Karpas-422 (cell line): ENCODE data around the gene MARCHF4. TPM values are rescaled to one million over a fixed set of nuclear protein-coding genes. Genes with fewer than 3 reads are reported as not detected.

ENCODE experiments used
- DNase-seq: peaks from one replicate; pipeline ENCODE4 v3.0.0-alpha.2; 2015
- H2AFZ ChIP-seq: fragments of 200-600 bp; sonication (generic); 2 replicates; pipeline ENCODE4 v1.6.1; 2014; ENCODE audit warnings: antibody characterized with exemption, low read length, mixed read lengths
- H3K27ac ChIP-seq: fragments of 200-600 bp; sonication (generic); 2 replicates; pipeline ENCODE4 v1.5.1; 2014; ENCODE audit warnings: mild to moderate bottlenecking, low read length, moderate library complexity
- H3K27me3 ChIP-seq: fragments of 200-600 bp; sonication (generic); 2 replicates; pipeline ENCODE4 v1.6.1; 2014; ENCODE audit warnings: low read length, mixed read lengths
- H3K36me3 ChIP-seq: fragments of 200-600 bp; sonication (generic); 2 replicates; pipeline ENCODE4 v1.6.1; 2014; ENCODE audit warnings: low read length, mixed read lengths; ENCODE audit not compliant: insufficient read depth
- H3K4me1 ChIP-seq: fragments of 200-600 bp; sonication (generic); 2 replicates; pipeline ENCODE4 v1.6.1; 2014; ENCODE audit warnings: mild to moderate bottlenecking, low read length, mixed read lengths
- H3K4me2 ChIP-seq: fragments of 200-600 bp; sonication (generic); 2 replicates; pipeline ENCODE4 v1.6.1; 2014; ENCODE audit warnings: low read length, low read depth, mild to moderate bottlenecking; ENCODE audit not compliant: poor library complexity, severe bottlenecking
- H3K4me3 ChIP-seq: fragments of 200-600 bp; sonication (generic); 2 replicates; pipeline ENCODE4 v1.5.1; 2014; ENCODE audit warnings: mild to moderate bottlenecking, antibody characterized with exemption, low read length, mixed read lengths
- H3K79me2 ChIP-seq: fragments of 200-600 bp; sonication (generic); 2 replicates; pipeline ENCODE4 v1.6.1; 2014; ENCODE audit warnings: mild to moderate bottlenecking, low read length, mixed read lengths
- H3K9ac ChIP-seq: fragments of 200-600 bp; sonication (generic); 2 replicates; pipeline ENCODE4 v1.6.0; 2014; ENCODE audit warnings: low read length
- H3K9me2 ChIP-seq: fragments of 200-600 bp; sonication (generic), shearing (Covaris generic); replicated peaks from 2 replicates; pipeline ENCODE4 v1.6.0; 2014; ENCODE audit warnings: mild to moderate bottlenecking, low read length, moderate library complexity; ENCODE audit not compliant: insufficient read depth
- H3K9me3 ChIP-seq: fragments of 300-700, 200-600 bp; sonication (generic); 2 replicates; pipeline ENCODE4 v1.6.1; 2014; ENCODE audit warnings: low read length, mixed read lengths
- H4K20me1 ChIP-seq: fragments of 200-600 bp; sonication (generic); 2 replicates; pipeline ENCODE4 v1.6.1; 2014; ENCODE audit warnings: mild to moderate bottlenecking, antibody characterized with exemption, low read length, low read depth; ENCODE audit not compliant: insufficient read depth
- total RNA-seq: library from RNA; depleted of rRNA; stranded (reverse); fragments of >200 nt; shearing (Covaris generic); gene quantifications from 2 replicates; pipeline ENCODE4 v1.2.3, GENCODE V29; 2014; ENCODE audit warnings: low replicate concordance

MARCHF4 gene
- total RNA-seq, 1 experiment from 2014 or later = not detected

DNA sequence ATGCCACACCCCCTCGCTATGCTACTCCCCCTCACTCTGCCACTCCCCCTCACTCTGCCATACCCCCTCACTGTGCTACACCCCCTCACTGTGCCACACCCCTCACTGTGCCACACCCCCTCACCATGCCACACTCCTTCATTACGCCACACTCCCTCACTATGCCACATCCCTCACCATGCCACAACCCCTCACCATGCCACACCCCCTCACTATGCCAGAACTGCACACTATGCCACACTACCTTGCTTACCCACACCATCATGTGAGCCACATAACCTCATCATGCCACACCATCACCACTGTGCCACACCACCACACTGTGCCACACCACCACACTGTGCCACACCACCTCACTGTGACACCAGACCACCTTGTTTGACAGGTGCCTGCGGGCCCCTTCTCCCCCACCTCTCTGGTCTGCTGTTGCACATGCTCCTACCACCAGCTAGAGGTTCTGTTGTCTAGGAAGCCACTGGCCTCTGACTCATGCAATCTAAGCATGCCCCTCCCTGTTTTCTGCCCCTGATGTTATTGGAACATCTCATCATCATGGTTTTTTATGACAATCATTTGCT, 22.0 kb downstream of the MARCHF4 start:
- H3K27me3 ChIP-seq = no peaks in the 10 kb centered on the region
- H3K27ac ChIP-seq = no peak overlapping the region
- DNase-seq = no peak
- no peaks in the 10 kb centered on the region for H3K9me3 ChIP-seq
- H3K4me1 ChIP-seq = no peaks in the 10 kb centered on the region
- no peaks in the 10 kb centered on the region for H3K9me2 ChIP-seq
- no peak overlapping the region for H2AFZ ChIP-seq
- no peaks in the 10 kb centered on the region for H3K79me2 ChIP-seq
- no peak overlapping the region for H3K9ac ChIP-seq
- H3K4me2 ChIP-seq = no peak overlapping the region
- H3K4me3 ChIP-seq = no peak overlapping the region
- H4K20me1 ChIP-seq = no peaks in the 10 kb centered on the region
- H3K36me3 ChIP-seq = no peaks in the 10 kb centered on the region

DNA sequence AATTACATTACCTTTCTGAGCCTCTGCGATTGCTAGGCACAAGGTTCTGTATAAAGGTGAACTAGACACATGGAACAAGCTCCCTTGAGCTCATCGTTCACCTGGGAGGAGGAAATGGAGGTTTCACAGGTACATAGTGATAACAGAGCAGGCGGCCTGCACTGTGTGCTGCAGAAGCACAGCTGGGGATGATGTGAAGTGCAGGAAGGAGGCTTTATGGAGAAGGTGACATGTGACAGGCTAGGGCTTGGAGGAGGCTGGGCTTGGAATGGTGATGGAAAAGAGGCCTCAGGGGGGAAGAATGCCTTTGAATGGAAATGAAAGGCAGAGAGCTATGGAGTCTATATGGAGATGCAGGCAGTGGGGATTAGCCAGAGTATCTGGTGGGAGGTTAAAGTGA, 22.9 kb downstream of the MARCHF4 start:
- Histone ChIP-seq H3K9ac (no peak overlapping the region), H3K9me2 (no peaks in the 10 kb centered on the region), H3K4me3 (no peak overlapping the region), H3K79me2 (no peaks in the 10 kb centered on the region), H4K20me1 (no peaks in the 10 kb centered on the region), H2AFZ (no peak overlapping the region), H3K9me3 (no peaks in the 10 kb centered on the region), H3K4me1 (no peaks in the 10 kb centered on the region), H3K27ac (no peak overlapping the region), H3K36me3 (no peaks in the 10 kb centered on the region), H3K4me2 (no peak overlapping the region), H3K27me3 (no peaks in the 10 kb centered on the region)
- DNase-seq = no peak

DNA sequence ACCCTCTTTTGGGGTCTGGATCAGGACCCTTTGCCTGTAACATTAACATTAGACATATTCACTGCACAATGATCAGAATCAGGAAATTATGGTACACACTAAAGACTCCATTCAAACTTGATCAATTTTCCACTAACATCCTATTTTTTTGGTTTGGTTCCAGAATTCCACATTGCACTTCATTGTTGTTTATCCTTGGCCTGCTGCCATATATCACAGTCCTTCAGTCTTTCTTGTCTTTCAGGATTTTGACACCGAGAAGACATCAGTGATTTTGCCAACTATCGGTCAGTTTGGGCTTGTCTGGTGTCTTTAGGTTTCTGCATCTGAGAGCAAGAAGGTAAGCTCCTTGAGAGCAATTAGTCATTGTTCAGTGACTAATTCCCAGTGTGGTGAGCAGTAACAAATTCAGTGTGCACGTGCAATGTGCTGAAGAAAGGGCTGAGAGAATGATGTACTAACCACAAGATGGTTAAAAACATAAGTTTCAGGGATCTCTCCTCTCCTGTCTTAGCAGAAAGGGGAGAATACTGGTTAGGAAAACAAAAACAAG, 23.5 kb downstream of the MARCHF4 start:
- no peaks in the 10 kb centered on the region for H3K9me3 ChIP-seq
- no peak overlapping the region for H3K4me3 ChIP-seq
- H3K4me2 ChIP-seq = no peak overlapping the region
- H2AFZ ChIP-seq = no peak overlapping the region
- H3K9me2 ChIP-seq = no peaks in the 10 kb centered on the region
- H3K27me3 ChIP-seq = no peaks in the 10 kb centered on the region
- H3K27ac ChIP-seq = no peak overlapping the region
- H3K4me1 ChIP-seq = no peaks in the 10 kb centered on the region
- H3K36me3 ChIP-seq = no peaks in the 10 kb centered on the region
- no peak for DNase-seq
- no peaks in the 10 kb centered on the region for H4K20me1 ChIP-seq
- no peak overlapping the region for H3K9ac ChIP-seq
- H3K79me2 ChIP-seq = no peaks in the 10 kb centered on the region

DNA sequence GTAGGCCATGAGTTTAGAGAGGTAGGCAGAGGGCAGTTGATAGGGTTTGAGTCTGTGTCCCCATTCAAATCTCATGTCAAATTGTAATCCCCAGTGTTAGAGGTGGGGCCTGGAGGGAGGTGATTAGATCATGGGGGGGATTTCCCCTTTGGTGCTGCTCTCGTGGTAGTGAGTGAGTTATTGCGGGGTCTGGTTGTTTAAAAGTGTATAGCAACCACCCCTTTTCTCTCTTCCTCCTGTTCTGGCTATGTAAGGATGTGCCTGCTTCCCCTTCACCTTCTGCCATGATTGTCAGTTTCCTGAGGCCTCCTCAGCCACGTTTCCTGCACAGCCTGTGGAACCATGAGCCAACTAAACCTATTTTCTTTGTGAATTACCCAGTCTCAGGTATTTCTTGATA, 25.5 kb downstream of the MARCHF4 start:
- Histone ChIP-seq H3K79me2 (no peaks in the 10 kb centered on the region), H3K4me3 (no peak overlapping the region), H3K9me2 (no peaks in the 10 kb centered on the region), H3K4me2 (no peak overlapping the region), H3K9ac (no peak overlapping the region), H3K4me1 (no peaks in the 10 kb centered on the region), H3K36me3 (no peaks in the 10 kb centered on the region), H3K9me3 (no peaks in the 10 kb centered on the region), H4K20me1 (no peaks in the 10 kb centered on the region), H3K27me3 (no peaks in the 10 kb centered on the region), H2AFZ (no peak overlapping the region), H3K27ac (no peak overlapping the region)
- no peak for DNase-seq

DNA sequence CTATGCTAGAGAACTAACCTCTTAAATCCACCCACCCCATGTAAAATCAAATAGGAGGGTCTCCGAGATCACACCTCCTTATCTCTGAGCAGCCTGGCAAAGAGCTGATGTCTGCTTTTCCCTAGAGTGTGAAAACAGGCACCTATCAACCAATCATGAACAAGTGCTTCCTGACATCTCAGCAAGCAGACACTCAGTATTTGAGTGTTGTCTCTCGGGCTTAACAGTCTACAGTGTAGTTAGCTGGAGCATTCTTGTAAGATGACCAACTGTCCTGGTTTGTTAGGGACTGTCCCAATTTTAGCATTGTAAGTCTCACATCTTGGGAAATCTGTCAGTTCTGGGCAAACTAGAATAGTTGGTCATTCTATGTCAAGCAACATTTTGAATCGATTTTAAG, 26.4 kb downstream of the MARCHF4 start:
- Histone ChIP-seq H3K27me3 (no peaks in the 10 kb centered on the region), H3K4me2 (no peak overlapping the region), H3K4me3 (no peak overlapping the region), H4K20me1 (no peaks in the 10 kb centered on the region), H3K4me1 (no peaks in the 10 kb centered on the region), H3K9me3 (no peaks in the 10 kb centered on the region), H3K9me2 (no peaks in the 10 kb centered on the region), H3K27ac (no peak overlapping the region), H3K36me3 (no peaks in the 10 kb centered on the region), H3K9ac (no peak overlapping the region), H2AFZ (no peak overlapping the region), H3K79me2 (no peaks in the 10 kb centered on the region)
- DNase-seq = no peak

DNA sequence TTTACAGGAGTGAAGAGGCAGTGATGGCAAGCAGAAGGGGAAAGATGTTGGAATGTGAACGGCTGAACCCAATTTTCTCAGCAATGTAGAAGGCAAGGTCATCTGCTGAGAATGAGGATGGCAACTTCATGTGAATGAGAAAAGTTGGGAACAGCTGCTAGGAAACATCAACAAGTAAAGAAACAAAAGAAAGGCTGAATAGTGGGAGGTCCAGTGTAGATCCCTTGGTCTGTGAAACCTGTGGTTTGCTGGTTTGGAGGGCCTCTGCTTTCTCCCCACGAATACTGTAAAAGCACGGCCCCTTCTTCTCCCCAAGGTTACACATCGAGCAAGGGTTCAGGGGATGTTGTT, 27.4 kb downstream of the MARCHF4 start:
- Histone ChIP-seq H3K27ac (no peak overlapping the region), H3K9me3 (no peaks in the 10 kb centered on the region), H4K20me1 (no peaks in the 10 kb centered on the region), H3K4me1 (no peaks in the 10 kb centered on the region), H3K27me3 (no peaks in the 10 kb centered on the region), H3K4me2 (no peak overlapping the region), H3K9me2 (no peaks in the 10 kb centered on the region), H3K36me3 (no peaks in the 10 kb centered on the region), H3K4me3 (no peak overlapping the region), H2AFZ (no peak overlapping the region), H3K79me2 (no peaks in the 10 kb centered on the region), H3K9ac (no peak overlapping the region)
- no peak for DNase-seq

DNA sequence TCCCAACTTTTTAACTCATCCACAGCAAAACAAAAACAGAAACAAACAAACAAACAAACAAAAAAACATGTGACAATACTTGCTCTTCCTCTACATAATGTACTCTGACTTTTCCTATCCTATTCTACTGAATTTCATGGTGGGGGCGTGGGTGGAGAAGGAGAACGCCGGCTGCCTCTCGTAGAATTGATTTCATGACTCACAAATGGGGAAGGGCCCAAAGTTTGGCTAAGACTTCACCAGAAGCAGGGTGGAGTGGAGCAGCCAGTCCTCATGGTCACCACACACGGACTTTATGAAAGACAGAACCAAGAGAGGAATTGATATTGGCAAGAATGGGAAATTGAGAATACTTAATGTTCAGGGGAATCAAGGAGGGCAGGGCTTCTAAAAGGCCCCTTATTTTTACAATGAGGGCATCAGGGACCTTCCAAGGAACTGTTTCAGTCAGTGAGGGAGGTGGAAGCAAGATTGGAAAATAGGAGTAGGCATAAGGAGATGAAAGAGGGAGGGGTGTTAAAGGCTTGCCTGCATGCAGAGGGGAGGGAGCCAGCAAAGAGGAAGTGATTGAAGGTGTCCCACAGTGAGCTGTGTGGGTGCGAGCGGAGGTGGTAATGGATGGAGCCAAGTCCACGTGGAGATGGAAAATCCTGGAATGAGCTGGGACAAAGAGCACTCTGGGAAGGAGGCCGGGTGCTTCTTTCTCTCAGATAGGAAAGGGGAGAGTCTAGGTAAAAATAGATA, 27.9 kb downstream of the MARCHF4 start:
- Histone ChIP-seq H2AFZ (no peak overlapping the region), H3K27me3 (no peaks in the 10 kb centered on the region), H3K4me2 (no peak overlapping the region), H3K9ac (no peak overlapping the region), H3K36me3 (no peaks in the 10 kb centered on the region), H4K20me1 (no peaks in the 10 kb centered on the region), H3K27ac (no peak overlapping the region), H3K9me3 (no peaks in the 10 kb centered on the region), H3K79me2 (no peaks in the 10 kb centered on the region), H3K4me1 (no peaks in the 10 kb centered on the region), H3K9me2 (no peaks in the 10 kb centered on the region), H3K4me3 (no peak overlapping the region)
- no peak for DNase-seq

DNA sequence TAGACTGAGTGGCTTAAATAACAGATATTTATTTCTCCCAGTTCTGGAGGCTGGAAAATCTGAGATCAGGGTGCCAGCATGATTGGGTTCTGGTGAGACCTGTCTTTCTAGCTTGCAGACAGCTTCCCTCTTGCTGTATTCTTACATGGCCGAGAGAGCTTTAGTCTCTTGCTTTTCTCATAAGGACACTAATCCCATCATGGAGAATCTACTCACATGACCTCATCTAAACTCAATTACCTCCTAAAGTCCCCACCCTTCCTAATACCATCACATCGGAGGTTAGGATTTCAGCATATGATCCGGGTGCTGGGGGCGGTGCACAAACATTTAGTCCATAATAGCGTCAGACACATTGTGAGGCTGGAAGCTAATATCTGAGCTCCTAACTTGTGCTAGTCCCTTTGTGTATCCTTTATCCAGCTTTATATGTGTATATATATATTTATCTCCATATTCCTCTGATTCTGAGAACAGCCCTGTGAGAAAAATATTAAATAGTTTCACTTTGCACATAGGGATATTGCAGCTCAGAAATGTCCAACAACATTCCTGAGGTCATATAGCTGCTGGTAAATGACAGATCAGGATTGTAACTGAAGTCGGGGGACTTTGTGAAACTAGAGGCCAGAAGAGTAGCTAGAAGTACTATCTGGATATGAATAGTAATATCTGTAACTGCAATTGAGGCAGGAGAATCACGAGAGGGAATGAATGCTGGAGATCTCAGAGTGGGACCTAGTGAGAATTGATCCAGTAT, 28.9 kb downstream of the MARCHF4 start:
- no peaks in the 10 kb centered on the region for H3K9me2 ChIP-seq
- H4K20me1 ChIP-seq = no peaks in the 10 kb centered on the region
- no peak overlapping the region for H3K9ac ChIP-seq
- no peaks in the 10 kb centered on the region for H3K79me2 ChIP-seq
- H3K4me3 ChIP-seq = no peak overlapping the region
- H3K27me3 ChIP-seq = no peaks in the 10 kb centered on the region
- no peak overlapping the region for H2AFZ ChIP-seq
- DNase-seq = no peak
- no peak overlapping the region for H3K4me2 ChIP-seq
- H3K36me3 ChIP-seq = no peaks in the 10 kb centered on the region
- no peak overlapping the region for H3K27ac ChIP-seq
- no peaks in the 10 kb centered on the region for H3K9me3 ChIP-seq
- no peaks in the 10 kb centered on the region for H3K4me1 ChIP-seq
